ENCODE data around the gene MASP1.

DNA sequence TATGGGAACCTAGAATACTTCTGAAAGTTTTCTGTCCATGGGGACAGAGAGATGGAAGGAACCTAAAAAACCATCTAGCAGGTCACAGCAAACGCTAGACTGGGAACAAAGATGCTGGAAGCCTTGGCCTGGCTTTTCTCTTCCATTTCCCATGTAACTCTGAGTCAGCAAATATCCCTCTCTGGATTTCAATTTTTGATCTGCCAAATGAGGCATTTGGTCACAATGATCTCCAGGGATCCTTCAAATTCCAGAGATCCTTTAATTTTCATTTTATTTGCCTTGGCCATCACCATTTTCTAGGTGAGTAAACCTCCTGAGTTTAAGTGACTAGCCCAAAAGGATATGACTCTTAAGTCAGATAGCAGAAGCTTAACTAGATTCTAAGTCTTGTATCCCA lies 54.6 kb downstream of the MASP1 start:
- TF ChIP-seq, protein P1, sequence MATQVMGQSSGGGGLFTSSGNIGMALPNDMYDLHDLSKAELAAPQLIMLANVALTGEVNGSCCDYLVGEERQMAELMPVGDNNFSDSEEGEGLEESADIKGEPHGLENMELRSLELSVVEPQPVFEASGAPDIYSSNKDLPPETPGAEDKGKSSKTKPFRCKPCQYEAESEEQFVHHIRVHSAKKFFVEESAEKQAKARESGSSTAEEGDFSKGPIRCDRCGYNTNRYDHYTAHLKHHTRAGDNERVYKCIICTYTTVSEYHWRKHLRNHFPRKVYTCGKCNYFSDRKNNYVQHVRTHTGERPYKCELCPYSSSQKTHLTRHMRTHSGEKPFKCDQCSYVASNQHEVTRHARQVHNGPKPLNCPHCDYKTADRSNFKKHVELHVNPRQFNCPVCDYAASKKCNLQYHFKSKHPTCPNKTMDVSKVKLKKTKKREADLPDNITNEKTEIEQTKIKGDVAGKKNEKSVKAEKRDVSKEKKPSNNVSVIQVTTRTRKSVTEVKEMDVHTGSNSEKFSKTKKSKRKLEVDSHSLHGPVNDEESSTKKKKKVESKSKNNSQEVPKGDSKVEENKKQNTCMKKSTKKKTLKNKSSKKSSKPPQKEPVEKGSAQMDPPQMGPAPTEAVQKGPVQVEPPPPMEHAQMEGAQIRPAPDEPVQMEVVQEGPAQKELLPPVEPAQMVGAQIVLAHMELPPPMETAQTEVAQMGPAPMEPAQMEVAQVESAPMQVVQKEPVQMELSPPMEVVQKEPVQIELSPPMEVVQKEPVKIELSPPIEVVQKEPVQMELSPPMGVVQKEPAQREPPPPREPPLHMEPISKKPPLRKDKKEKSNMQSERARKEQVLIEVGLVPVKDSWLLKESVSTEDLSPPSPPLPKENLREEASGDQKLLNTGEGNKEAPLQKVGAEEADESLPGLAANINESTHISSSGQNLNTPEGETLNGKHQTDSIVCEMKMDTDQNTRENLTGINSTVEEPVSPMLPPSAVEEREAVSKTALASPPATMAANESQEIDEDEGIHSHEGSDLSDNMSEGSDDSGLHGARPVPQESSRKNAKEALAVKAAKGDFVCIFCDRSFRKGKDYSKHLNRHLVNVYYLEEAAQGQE (IDR thresholded peaks at IDR 0.05; ENCODE audit: insufficient read depth in 1 of 2, low read depth in 2 of 2, low read length in 1 of 2) = no peak
- TF ChIP-seq, protein P2, sequence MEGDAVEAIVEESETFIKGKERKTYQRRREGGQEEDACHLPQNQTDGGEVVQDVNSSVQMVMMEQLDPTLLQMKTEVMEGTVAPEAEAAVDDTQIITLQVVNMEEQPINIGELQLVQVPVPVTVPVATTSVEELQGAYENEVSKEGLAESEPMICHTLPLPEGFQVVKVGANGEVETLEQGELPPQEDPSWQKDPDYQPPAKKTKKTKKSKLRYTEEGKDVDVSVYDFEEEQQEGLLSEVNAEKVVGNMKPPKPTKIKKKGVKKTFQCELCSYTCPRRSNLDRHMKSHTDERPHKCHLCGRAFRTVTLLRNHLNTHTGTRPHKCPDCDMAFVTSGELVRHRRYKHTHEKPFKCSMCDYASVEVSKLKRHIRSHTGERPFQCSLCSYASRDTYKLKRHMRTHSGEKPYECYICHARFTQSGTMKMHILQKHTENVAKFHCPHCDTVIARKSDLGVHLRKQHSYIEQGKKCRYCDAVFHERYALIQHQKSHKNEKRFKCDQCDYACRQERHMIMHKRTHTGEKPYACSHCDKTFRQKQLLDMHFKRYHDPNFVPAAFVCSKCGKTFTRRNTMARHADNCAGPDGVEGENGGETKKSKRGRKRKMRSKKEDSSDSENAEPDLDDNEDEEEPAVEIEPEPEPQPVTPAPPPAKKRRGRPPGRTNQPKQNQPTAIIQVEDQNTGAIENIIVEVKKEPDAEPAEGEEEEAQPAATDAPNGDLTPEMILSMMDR (IDR thresholded peaks at IDR 0.05) = no peak
- TF ChIP-seq SIN3A (IDR thresholded peaks at IDR 0.05; ENCODE audit: borderline replicate concordance, insufficient read depth, low read depth, low read length) = no peak
- no peak for TF ChIP-seq TCF7L2 (IDR thresholded peaks at IDR 0.05; ENCODE audit: low read depth, low read length)
- no peak for TF ChIP-seq POLR2AphosphoS5 (IDR thresholded peaks at IDR 0.05; ENCODE audit: low read depth, low read length)
